Adipocyte (in vitro differentiated cells): ENCODE measurements around the gene CD3G.
A peak's percentile ranks its signal among the peaks of the same experiment; 100 is the strongest.
"Not testable (repeated sequence)": the region's sequence is repeated elsewhere in the genome, so short reads cannot be mapped to it uniquely, and the experiment has no call there.

ENCODE experiments used
- DNase-seq: peaks from one replicate; pipeline ENCODE4 v3.0.0-alpha.2; 2015; ENCODE audit warnings: low read depth
- H3K27me3 ChIP-seq: replicated peaks from 2 replicates; pipeline ENCODE4 v1.7.0; 2013; ENCODE audit warnings: mild to moderate bottlenecking, low read length, moderate library complexity; ENCODE audit not compliant: control insufficient read depth, insufficient read depth
- H3K36me3 ChIP-seq: 2 replicates; pipeline ENCODE4 v1.7.0; 2013; ENCODE audit warnings: low read length, mild to moderate bottlenecking, moderate library complexity; ENCODE audit not compliant: control insufficient read depth, insufficient read depth, severe bottlenecking
- H3K4me1 ChIP-seq: 2 replicates; pipeline ENCODE4 v1.7.0; 2013; ENCODE audit warnings: mild to moderate bottlenecking, low read length, moderate library complexity; ENCODE audit not compliant: control insufficient read depth, insufficient read depth
- H3K4me3 ChIP-seq: 2 replicates; pipeline ENCODE4 v1.7.0; 2013; ENCODE audit warnings: mild to moderate bottlenecking, low read length, moderate library complexity
- H3K9ac ChIP-seq: 2 replicates; pipeline ENCODE4 v1.7.0; 2013; ENCODE audit warnings: mild to moderate bottlenecking, low read length, moderate library complexity
- H3K9me3 ChIP-seq: 2 replicates; pipeline ENCODE4 v1.7.0; 2013; ENCODE audit warnings: mild to moderate bottlenecking, low read length, moderate library complexity; ENCODE audit not compliant: control insufficient read depth

CD3G gene

DNA sequence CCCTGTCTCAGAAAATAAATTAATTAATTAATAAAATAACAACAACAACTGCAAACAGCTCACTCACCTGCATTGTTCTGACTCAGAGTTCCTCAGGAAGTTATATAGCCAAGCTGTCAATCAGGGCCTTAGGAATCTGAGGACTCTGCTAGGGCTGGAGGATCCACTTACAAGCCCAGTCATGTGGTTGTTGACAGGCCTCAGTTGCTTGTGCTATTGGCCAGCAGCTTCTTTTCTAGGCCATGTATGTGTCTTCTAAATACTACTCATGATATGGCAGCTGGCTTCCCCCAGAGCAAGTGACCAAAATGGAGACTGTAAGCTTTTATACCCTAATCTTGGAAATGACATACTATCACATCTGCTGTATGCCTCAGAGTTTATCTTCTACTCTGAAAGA is 36.4 kb downstream of the CD3G start:
- H3K9ac ChIP-seq: no peak overlapping the region
- no peaks in the 10 kb centered on the region for H3K27me3 ChIP-seq
- peaks cover 89% of the 10 kb centered on the region for H3K36me3 ChIP-seq
- DNase-seq: no peak
- H3K4me1 ChIP-seq: no peaks in the 10 kb centered on the region
- H3K9me3 ChIP-seq: no peaks in the 10 kb centered on the region
- H3K4me3 ChIP-seq: no peak overlapping the region

DNA sequence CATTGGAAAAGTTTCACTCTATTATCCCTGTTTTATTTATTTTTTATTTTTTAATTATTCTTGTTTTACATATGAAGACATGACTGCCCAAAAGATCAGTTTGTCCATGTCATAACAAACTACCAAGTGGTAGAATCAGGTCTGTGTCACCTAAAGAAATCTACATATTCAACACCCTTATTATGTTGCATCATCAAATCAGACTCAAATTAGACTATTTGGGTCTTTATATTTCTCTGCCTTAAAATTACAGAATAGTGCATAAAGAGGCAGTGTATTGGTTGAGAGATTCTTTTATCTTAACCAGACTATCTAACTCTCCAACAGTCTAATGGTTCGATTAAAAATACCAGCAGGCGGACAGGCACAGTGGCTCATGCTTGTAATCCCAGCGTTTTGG is 38.8 kb downstream of the CD3G start:
- H3K36me3 ChIP-seq: peaks cover 100% of the 10 kb centered on the region
- H3K4me1 ChIP-seq: no peaks in the 10 kb centered on the region
- DNase-seq: no peak
- H3K27me3 ChIP-seq: no peaks in the 10 kb centered on the region
- no peaks in the 10 kb centered on the region for H3K9me3 ChIP-seq
- H3K9ac ChIP-seq: no peak overlapping the region
- no peak overlapping the region for H3K4me3 ChIP-seq

DNA sequence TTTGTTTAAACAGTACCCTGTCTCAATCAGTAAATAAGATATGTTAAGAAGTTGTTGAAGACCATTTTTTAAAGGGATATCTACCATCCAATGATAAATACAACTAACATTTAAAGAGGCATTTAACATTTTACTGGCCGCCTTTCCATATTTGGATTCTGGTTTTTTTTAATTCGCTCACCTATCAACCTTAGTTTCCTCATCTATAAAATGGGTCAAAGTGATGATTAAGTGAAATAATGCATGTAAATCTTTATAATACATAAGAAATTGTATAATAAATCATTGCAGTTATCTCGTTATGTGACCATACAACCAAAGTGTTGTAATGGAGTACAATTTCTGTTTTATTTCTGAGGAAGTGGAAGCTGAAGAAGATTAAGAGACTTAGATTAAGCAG is 39.5 kb downstream of the CD3G start:
- DNase-seq: no peak
- no peaks in the 10 kb centered on the region for H3K4me1 ChIP-seq
- H3K36me3 ChIP-seq: peaks cover 97% of the 10 kb centered on the region

DNA sequence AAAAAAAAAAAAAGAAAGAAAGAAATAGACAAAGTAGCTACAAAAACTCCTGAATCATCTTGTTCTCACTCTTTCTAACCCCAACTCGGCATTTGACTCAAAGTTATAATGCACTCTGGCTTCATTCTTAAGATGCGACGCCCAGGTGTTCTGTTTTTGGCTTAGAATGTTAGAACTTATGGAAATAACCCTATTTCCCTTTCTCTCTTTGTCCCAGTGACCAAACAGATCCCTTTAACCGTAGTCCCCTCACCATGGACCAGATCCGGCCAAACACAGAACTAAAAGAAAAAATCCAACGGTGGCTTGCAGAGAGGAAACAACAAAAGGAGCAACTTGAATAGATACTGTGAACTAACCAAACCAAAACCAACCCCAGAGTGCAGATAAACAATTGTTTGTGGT is 52.0 kb downstream of the CD3G start:
- Histone ChIP-seq H3K27me3 (no peaks in the 10 kb centered on the region), H3K36me3 (peaks cover 65% of the 10 kb centered on the region), H3K9me3 (no peaks in the 10 kb centered on the region), H3K4me1 (no peaks in the 10 kb centered on the region), H3K9ac (no peak overlapping the region), H3K4me3 (no peak overlapping the region)
- DNase-seq: no peak

More for the DNA sequence above, 39.5 kb downstream of the CD3G start:
- Histone ChIP-seq H3K27me3 (no peaks in the 10 kb centered on the region), H3K9ac (no peak overlapping the region), H3K4me3 (no peak overlapping the region), H3K9me3 (no peaks in the 10 kb centered on the region)

DNA sequence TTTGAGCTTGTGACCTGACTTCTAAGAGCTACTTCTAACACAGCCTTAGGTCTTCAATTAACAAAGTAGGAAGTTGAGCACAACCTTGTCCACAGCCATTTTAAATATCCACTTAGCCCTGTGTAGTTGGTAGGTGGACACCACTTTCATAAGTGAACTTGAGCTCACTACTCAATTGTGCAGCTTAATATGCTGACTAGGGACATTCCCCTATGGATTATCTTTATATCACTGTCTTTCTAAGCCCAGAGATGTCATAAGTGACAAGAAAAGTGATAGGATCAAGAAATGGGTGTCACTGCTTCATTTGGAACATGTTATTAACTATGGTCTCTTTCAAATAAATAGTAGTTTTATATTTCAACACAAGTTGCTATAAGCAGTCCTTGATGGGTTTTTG is 53.3 kb downstream of the CD3G start:
- Histone ChIP-seq H3K27me3 (no peaks in the 10 kb centered on the region), H3K4me3 (no peak overlapping the region), H3K9me3 (no peaks in the 10 kb centered on the region), H3K4me1 (peaks cover 1% of the 10 kb centered on the region), H3K36me3 (peaks cover 55% of the 10 kb centered on the region), H3K9ac (peak overlapping the region; percentile 11)
- no peak for DNase-seq

DNA sequence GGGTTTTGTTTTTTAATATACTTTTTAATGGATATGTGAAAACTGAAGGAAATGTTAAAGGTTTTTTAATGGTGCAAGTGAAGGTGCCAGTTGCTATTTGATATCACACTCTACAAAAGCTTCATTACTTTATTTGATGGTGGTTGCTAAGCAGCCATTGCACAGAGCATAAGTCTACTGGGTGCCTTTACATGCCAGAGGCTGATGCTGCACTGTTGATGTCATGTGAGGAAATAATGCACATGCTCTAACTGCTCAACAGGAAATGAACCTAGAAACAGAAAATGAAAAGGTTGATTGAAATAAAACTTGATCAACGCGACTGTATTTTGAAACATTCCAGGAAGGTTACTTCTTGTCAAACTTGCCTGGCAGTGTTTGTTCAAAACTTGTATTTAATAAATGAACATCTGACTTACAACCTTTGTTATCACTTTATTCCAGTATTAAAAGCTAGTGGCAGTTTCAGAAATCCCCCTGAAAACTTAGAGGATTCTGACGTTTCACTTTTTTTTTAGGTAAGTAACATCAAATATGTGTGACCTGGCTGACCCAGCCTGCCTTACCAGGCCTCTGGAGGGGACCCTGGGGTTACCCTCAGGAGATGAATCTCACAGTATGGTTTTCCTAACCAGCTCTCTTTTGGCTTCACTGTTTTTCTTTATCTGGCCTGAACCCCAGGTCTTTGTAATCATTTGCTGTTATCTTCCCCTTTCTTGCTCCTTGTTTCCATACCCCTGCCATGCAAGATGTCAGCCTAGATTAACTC is 54.8 kb downstream of the CD3G start:
- Histone ChIP-seq H3K9me3 (no peaks in the 10 kb centered on the region), H3K4me1 (peaks cover 15% of the 10 kb centered on the region), H3K36me3 (peaks cover 41% of the 10 kb centered on the region), H3K9ac (no peak overlapping the region), H3K4me3 (no peak overlapping the region), H3K27me3 (no peaks in the 10 kb centered on the region)
- DNase-seq: no peak

DNA sequence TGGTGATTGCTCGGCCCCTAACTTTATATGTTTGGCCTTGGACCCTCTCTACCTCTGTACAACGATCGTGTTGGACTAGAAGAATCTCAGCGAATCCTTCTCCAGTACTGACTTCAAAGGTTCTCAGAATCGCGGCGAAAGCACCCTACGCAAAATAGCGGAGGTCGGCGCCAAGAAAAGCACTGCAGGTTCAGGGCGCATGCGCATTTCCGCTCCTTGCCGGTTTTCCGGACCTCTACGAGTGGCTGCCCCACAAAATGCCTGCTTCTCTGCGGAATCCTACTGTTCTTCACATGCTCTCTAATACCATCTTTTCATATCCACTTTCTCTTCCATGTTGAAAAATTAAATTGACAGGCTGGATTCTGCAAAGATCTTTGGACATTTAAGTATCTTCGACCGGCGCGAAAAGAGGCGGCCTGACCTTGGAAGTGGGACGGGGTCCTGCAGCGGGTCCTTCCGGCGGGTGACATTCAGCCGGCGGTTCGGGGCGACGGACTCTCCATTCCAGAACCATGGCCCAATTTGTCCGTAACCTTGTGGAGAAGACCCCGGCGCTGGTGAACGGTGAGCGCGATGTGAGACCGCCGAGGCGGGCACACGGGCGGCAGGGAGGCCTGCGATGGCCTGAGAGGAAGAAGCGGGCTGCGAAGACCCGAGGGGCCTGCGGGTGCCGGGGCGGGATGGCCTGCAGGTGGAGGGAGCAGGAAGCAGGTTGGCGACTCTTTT is 57.2 kb downstream of the CD3G start, which contains the start of gene ATP5MG:
Gene ATP5MG, plus strand, starts transcription at position 456 of the 729 bp plus-strand sequence. Its CDS starts 60 bp downstream, at position 516.
- H3K9ac ChIP-seq: peak within 1 kb of the TSS; percentile 98
- H3K9me3 ChIP-seq: no peaks in the 10 kb centered on the region
- H3K36me3 ChIP-seq: peaks cover 33% of the 10 kb centered on the region
- no peaks in the 10 kb centered on the region for H3K27me3 ChIP-seq
- DNase-seq: peak; percentile 97
- peak within 1 kb of the TSS; percentile 100 for H3K4me3 ChIP-seq
- peaks cover 32% of the 10 kb centered on the region for H3K4me1 ChIP-seq

DNA sequence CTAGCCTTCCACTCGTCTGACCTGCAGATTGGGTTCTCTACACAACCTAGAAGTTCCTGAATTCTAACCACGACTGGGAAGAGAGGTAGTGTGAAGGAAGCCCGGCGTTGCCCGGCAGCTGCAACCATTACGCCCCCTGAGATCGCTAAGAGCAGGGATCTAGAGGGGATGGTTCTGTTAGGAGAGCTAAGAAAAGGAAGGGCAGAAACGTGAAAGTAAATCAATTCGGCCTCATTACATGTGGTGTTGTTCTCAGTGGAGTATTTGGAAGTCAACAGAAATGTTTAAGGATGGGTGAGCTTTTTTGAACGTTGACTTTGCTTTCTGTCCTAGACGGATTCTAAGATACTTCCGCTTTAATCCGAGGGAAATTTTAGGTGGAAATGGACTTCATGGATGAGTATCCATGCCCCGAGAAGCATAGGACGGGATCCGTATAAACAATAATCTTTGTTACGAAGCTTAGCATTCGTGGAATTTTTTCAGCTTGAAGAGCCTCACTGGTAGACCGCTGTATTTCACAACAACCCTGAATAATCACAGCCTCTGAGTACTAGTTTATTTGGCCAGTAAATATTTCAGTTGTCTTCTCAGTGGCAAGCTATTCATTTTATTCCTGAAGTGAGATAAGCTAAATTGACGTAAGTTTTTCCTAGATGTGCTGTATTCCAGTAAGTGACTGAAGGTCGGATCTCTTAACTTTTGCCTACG is 57.9 kb downstream of the CD3G start:
- peak; percentile 91 for DNase-seq
- H3K4me3 ChIP-seq: peak overlapping the region; percentile 100
- no peaks in the 10 kb centered on the region for H3K27me3 ChIP-seq
- H3K9ac ChIP-seq: peak overlapping the region; percentile 98
- peaks cover 32% of the 10 kb centered on the region for H3K4me1 ChIP-seq
- peaks cover 32% of the 10 kb centered on the region for H3K36me3 ChIP-seq
- H3K9me3 ChIP-seq: no peaks in the 10 kb centered on the region

DNA sequence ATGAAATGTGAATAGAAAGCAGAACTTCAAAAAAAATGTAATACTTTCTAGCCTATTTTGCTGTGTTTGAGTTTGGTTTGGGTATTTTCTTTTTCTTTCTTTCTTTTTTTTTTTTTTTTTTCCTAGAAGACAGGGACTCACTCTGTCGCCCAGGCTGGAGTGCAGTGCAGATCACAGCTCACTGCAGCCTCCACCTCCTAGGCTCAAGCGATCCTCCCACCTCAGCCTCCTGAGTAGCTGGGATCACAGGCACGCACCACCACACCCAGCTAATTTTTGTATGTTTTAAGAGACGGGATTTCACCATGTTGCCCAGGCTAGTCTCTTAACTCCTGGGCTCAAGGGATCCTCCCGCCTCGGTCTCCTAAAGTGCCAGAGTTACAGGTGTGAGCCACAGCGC is 58.5 kb downstream of the CD3G start:
- not testable (repeated sequence) for H3K9me3 ChIP-seq, H3K27me3 ChIP-seq, DNase-seq
- Histone ChIP-seq H3K4me1 (peaks cover 32% of the 10 kb centered on the region), H3K4me3 (peak overlapping the region; percentile 100), H3K36me3 (peaks cover 32% of the 10 kb centered on the region), H3K9ac (peak overlapping the region; percentile 98)
